HG02840 (cell line): ENCODE data around the gene EFEMP1.
"Not testable (repeated sequence)": the region's sequence is repeated elsewhere in the genome, so short reads cannot be mapped to it uniquely, and the experiment has no call there.

Source experiments
- ATAC-seq: cut with Tn5 transposase; IDR thresholded peaks from one replicate; pipeline ENCODE4 v1.9.1; 2021; ENCODE audit warnings: mild to moderate bottlenecking, moderate library complexity, moderate number of reproducible peaks; ENCODE audit not compliant: unreplicated experiment, low FRiP score

Gene EFEMP1

DNA sequence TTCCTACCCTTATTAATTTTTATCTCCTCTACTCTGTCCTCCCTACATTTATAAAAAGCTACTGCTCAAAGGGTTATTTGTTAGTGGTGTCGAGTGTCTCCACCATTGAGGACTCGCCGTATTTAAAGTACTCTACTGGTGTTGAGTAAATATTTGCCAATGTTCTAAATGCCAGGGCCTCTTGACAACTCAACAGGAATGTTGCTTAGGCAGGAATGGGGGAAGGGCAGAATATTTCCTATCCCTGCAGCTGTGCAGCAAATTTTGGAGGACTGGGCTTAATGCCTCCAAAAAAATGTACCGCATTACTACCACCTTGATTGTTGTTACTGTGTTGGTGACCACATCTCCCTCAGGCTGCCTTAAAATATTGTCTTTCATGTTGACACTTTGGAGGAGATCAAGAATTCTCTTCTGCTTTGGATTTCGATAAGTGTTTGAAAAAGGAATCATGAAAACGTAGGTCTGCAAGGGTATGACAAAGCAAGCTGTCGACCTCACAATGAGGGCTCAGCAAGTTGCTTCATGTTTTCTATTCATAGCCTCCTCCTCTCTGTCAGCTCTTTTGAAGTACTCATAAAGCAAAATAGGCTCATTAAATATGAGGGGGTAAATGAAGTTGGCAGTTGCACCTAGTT is 84.3 kb downstream of the EFEMP1 start:
- ATAC-seq = no peak

DNA sequence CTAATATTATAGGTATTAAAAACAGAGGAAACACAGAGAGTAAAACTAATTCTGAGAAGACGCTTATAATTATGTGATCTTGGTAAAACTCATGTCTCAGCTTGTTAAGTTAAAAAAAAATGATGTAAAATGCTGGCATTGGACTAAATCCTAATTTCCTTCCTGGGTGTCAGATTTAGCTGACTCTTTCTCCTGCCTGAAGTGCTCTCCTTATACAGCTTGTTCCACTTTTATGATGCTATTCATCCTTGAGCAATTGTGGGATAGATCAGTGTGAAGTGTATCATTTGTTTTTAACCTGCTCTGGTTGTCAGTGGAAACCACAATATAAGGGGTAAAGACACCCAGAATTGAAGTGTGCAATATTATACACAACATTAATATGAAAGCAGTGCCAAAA is 84.9 kb downstream of the EFEMP1 start:
- no peak for ATAC-seq

DNA sequence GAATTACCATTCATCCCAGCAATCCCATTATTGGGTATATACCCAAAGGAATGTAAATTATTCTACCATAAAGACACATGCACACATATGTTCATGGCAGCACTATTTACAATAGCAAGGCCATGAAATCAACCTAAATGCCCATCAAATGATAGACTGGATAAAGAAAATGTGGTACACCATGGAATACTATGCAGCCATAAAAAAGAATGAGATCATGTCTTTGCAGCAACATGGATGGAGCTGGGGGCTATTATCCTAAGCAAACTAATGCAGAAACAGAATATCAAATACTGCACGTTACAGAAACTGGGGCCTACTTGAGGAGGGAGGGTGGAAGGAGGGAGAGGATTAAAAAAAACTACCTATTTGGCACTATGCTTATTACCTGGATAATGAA is 85.5 kb downstream of the EFEMP1 start:
- not testable (repeated sequence) for ATAC-seq

DNA sequence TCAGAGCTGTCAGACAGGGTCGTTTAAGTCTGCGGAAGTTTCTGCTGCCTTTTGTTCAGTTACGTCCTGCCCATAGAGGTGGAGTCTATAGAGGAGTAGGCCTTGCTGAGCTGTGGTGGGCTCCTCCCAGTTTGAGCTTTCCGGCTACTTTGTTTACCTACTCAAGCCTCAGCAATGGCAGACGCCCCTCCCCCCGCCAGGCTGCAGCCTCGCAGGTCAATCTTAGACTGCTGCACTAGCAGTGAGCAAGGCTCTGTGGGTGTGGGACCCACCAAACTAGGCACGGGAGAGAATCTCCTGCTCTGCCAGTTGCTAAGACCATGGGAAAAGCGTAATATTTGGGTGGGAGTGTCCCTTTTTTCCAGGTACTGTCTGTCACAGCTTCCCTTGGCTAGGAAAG is 86.5 kb downstream of the EFEMP1 start:
- ATAC-seq = no peak

DNA sequence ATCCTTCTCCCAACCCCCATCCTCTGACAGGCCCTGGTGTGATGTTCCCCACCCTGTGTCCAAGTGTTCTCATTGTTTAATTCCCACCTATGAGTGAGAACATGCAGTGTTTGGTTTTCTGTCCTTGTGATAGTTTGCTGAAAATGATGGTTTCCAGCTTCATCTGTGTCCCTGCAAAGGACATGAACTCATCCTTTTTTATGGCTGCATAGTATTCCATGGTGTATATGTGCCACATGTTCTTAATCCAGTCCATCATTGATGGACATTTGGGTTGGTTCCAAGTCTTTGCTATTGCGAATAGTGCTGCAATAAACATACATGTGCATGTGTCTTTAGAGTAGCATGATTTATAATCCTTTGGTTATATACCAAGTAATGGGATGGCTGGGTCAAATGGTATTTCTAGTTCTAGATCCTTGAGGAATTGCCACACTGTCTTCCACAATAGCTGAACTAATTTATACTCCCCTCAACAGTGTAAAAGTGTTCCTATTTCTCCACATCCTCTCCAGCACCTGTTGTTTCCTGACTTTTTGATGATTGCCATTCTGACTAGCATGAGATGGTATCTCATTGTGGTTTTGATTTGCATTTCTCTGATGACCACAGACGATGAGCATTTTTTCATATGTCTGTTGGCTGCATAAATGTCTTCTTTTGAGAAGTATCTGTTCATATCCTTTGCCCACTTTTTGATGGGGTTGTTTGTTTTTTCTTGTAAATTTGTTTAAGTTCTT is 91.7 kb downstream of the EFEMP1 start:
- ATAC-seq = not testable (repeated sequence)

DNA sequence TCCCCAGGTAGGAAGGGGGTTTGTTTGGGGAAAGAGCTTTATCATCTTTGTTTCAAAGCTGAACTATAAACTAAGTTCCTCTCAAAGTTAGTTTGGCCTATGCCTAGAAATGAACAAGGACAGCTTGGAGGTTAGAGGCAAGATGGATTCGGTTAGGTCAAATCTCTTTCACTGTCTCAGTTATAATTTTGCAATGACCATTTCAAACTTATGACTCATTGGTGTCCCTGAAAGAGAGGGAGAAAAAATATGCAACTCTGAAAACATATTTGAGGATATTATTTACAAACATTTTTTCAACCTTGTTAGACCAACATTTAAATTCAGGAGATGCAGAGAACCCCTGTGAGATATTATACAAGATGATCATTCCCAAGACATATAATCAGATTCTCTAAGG is 95.7 kb downstream of the EFEMP1 start:
- no peak for ATAC-seq

DNA sequence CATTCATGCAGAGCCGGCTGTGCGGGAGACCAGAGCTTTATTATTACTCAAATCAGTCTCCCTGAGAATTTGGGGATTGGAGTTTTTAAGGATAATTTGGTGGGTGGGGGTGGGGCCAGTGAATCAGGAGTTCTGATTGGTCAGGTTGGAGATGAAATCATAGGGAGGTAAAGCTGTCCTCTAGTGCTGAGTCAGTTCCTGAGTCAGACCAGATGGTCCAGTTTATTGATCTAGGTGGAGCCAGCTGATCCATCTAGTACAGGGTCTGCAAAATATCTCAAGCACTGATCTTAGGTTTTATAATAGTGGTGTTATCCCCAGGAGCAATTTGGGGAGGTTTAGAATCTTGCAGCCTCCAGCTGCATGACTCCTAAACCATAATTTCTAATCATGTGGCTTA is 96.2 kb downstream of the EFEMP1 start:
- not testable (repeated sequence) for ATAC-seq

DNA sequence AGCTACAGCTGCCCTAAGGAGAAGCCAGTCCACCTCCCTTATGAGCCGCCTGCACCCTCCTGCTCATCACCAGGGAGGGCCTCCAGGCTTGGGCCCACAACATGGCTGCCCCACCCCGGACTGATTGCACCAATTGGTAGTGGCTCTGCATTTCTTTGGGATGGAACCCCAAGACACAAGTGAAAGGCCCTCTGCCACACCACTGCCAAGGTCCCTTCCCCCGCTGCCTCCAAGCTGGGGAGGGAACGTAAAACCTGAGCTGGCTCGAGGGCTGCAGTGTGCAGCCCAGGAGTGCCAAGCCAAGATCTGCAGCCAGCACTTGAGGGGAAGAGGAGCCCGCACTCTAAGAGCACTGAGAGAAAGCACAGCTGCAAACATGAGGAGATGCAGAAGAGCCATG is 97.3 kb downstream of the EFEMP1 start:
- ATAC-seq = no peak

DNA sequence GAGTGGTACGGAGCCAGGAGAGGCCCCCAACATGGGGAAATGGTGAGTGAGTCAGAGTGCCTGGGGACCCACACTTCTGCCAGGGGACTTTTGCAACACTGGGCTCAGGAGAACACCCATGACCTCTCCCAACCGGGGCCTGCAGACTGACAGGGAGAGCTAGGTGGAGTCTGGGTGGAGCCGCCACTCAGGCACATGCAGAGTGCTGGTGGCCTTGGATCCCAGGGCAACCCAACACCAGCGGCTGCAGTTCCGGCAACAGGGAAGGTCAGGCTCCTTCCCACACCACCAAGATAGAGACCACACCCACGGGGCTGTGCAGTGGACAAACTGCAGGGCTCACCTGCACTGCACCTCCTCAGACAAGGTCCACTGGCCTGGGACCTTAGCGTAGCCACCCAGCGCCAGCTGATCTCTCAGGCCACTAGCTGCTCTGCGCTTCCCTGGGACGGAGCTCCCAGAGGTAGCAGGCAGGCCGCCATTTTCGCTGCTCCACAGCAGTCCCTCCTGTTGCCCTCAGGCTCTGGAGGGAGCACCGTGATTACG is 99.0 kb downstream of the EFEMP1 start:
- no peak for ATAC-seq
